Lung (tissue), 12 donors: ENCODE results near the gene GRIK3. TPM values are rescaled to one million over a fixed set of nuclear protein-coding genes. Genes with fewer than 3 reads are reported as not detected.

Experiments
- ATAC-seq: fragments of 200-7000 bp; cut with Tn5 transposase; one replicate; pipeline ENCODE4 v1.9.1; 2020; ENCODE audit warnings: moderate number of reproducible peaks; ENCODE audit not compliant: insufficient read depth, low FRiP score
- DNase-seq, 3 donors: peaks; one replicate each; pipeline ENCODE4 v3.0.0-alpha.2; 2013 to 2017
- H3K27ac ChIP-seq, 2 donors: one replicate each; pipeline ENCODE4 v1.5.1; 2013; ENCODE audit warnings: mild to moderate bottlenecking in 2 of 2, moderate library complexity in 2 of 2, control low read depth in 1 of 2, inconsistent platforms in 1 of 2, low read depth in 1 of 2, low read length in 1 of 2
- H3K27me3 ChIP-seq, 3 donors: one replicate each; pipeline ENCODE4 v1.5.1; 2013; ENCODE audit warnings: low read length in 2 of 3; ENCODE audit not compliant: control insufficient read depth in 3 of 3, insufficient read depth in 3 of 3
- H3K36me3 ChIP-seq, 4 donors: one replicate each; pipeline ENCODE4 v1.5.1; 2013; ENCODE audit warnings: low read length in 4 of 4, mild to moderate bottlenecking in 1 of 4, moderate library complexity in 1 of 4; ENCODE audit not compliant: control insufficient read depth in 4 of 4, insufficient read depth in 4 of 4
- H3K4me1 ChIP-seq, 5 donors: one replicate each; pipeline ENCODE4 v1.5.1; 2013; ENCODE audit warnings: low read length in 5 of 5, mild to moderate bottlenecking in 2 of 5, moderate library complexity in 1 of 5; ENCODE audit not compliant: control insufficient read depth in 5 of 5, insufficient read depth in 5 of 5
- H3K4me3 ChIP-seq: one replicate; pipeline ENCODE4 v1.5.1; 2013; ENCODE audit warnings: mild to moderate bottlenecking, control low read depth, moderate library complexity
- H3K9ac ChIP-seq, 2 donors: one replicate each; pipeline ENCODE4 v1.5.1; 2013; ENCODE audit warnings: low read length in 2 of 2, control low read depth in 1 of 2; ENCODE audit not compliant: insufficient read depth in 1 of 2
- H3K9me3 ChIP-seq, 4 donors: one replicate each; pipeline ENCODE4 v1.5.1; 2013; ENCODE audit warnings: low read length in 3 of 4, mild to moderate bottlenecking in 1 of 4, moderate library complexity in 1 of 4; ENCODE audit not compliant: control insufficient read depth in 4 of 4, insufficient read depth in 3 of 4
- CTCF ChIP-seq: IDR thresholded peaks from 2 replicates; pipeline ENCODE4 v1.5.1; 2012; ENCODE audit warnings: mild to moderate bottlenecking; ENCODE audit errors: control extremely low read depth, extremely low read depth
- WGBS, 2 donors: extraction: QIAGEN DNeasy Blood & Tissue Kit; methylation state at CpG; one replicate each; pipeline ENCODE4 v1.1.7; 2013; 5-methylcytosine and 5-hydroxymethylcytosine counted together
- polyA plus RNA-seq, 2 donors: library from polyadenylated mRNA; stranded (reverse); fragments of 200-250 nt; gene quantifications; one replicate each; pipeline ENCODE4 v1.2.1, GENCODE V29; 2013
- total RNA-seq, 2 donors: library from RNA; depleted of rRNA in 1 of 2; stranded (reverse); fragments of >200 nt in 1 of 2; gene quantifications; one replicate each; pipeline ENCODE4 v1.2.1, GENCODE V29; 2014 to 2021
- donor health status: control.
- donor health status: control.
- donor health status: Bipolar disorder and iron deficiency.
- donor health status: healthy.
- donor health status: DM: yes; HTN: yes; CAD: no.

The GRIK3 gene
- total and polyA plus RNA-seq, 4 donors: 0.01 to 0.40 (median 0.07) TPM

- peaks cover 0 to 11% (median 0%) of the 10 kb centered on the region in 5 donors for H3K4me1 ChIP-seq
- H3K27ac ChIP-seq: no peak overlapping the region
- ATAC-seq: no peak
- DNase-seq: no peak
- no peak for TF ChIP-seq CTCF
- peaks cover 16 to 80% (median 65%) of the 10 kb centered on the region in 3 donors for H3K27me3 ChIP-seq
- WGBS, 2 donors: 56 to 57% methylated on average over 8 of the region's 8 CpGs
- H3K9me3 ChIP-seq: peaks cover 0 to 5% (median 0%) of the 10 kb centered on the region in 4 donors
- H3K9ac ChIP-seq: no peak overlapping the region
- no peak overlapping the region for H3K4me3 ChIP-seq
- no peaks in the 10 kb centered on the region for H3K36me3 ChIP-seq
These were observed 2.9 kb downstream of the GRIK3 start for GRCh38 chr1:37031429-37031828.

DNA sequence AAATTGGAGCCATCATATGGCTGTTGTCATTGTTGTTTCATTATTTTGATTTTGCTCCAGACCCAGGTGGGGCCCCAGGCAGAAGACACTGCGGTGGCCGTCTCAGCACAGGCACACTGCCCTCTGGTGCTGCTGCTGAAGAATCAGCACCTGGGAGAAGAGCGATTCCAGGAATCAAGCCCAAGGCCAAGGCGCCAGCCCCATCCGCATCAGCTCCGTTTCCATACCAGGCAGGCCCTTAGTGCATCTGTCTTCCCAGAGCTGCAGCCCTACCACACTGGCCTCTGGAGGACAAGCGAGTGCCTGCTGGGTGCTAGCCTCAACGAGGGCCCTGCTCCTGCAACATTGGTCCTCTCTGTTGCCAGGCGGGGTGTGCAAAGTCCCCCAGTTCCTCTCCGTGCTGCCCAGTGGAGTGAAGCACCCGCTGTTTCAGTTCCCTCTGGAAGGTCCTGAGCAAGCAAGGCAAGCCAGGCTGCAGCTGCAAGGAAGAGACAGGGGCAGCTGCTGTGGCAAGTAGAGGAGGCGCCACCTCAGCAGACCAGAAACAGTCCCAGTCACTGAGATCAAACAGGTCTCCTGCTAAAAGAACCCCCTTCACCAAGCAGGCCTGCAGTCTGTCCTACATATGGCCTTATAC, 5.2 kb downstream of the GRIK3 start:
- Histone ChIP-seq H3K36me3 (no peaks in the 10 kb centered on the region), H3K4me3 (no peak overlapping the region), H3K27ac (no peak overlapping the region), H3K27me3 (peaks cover 9 to 62% (median 50%) of the 10 kb centered on the region in 3 donors), H3K9me3 (peaks cover 0 to 5% (median 0%) of the 10 kb centered on the region in 4 donors), H3K9ac (no peak overlapping the region), H3K4me1 (peaks cover 0 to 4% (median 0%) of the 10 kb centered on the region in 5 donors)
- TF ChIP-seq CTCF: no peak
- no peak for ATAC-seq
- no peak for DNase-seq
- 36 to 41% methylated on average over 12 of the region's 12 CpGs for WGBS, 2 donors

DNA sequence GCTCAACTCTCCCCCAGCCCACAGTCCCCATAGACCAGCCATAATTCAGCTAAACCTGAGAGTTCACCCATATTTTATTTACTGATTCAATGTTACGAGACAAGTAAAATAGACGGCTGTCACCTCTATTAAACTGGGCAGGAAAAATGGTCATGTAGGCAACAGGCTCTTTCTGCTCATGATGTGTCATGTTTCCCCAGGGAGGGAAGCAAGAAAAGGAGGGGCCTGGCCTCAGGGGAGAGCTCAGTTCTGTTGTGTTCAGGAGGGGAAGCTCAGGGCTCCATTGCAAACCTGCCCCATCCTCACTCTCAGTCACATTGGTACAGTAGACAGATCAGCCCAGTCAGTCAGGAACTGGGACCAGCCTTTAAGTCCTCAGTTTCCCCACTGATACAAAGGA, 12.8 kb downstream of the GRIK3 start:
- Histone ChIP-seq H3K27ac (no peak overlapping the region), H3K27me3 (peaks cover 0 to 8% (median 4%) of the 10 kb centered on the region in 3 donors), H3K4me3 (no peak overlapping the region), H3K9me3 (peaks cover 0 to 7% (median 0%) of the 10 kb centered on the region in 4 donors), H3K9ac (no peak overlapping the region), H3K36me3 (no peaks in the 10 kb centered on the region), H3K4me1 (no peaks in the 10 kb centered on the region)
- 93 to 96% methylated on average over 2 of the region's 2 CpGs for WGBS, 2 donors
- ATAC-seq (no peak), DNase-seq (no peak)
- no peak for TF ChIP-seq CTCF
